PC-3 (cell line): ENCODE results near the gene PRDM11. TPM values are rescaled to one million over a fixed set of nuclear protein-coding genes. Genes with fewer than 3 reads are reported as not detected.

Experiments
- ATAC-seq: fragments of 200-7000 bp; cut with Tn5 transposase; 2 replicates; pipeline ENCODE4 v1.9.1; 2020; ENCODE audit warnings: mild to moderate bottlenecking, moderate library complexity
- BruUV-seq: library from RNA; stranded (reverse); fragments of 400-500 nt; replicated peaks from 2 replicates; lab custom pipeline; 2021; lab: Mats Ljungman, UMichigan
- CTCF ChIA-PET: fragments of 300-600 bp; sonication (Branson Sonifier 250); formaldehyde crosslinking; loops from one replicate; lab custom pipeline; 2022; ENCODE audit warnings: antibody characterized with exemption; lab: Charles Lee
- POLR2A ChIA-PET: fragments of 300-600 bp; sonication (Branson Sonifier 250); formaldehyde crosslinking; loops from one replicate; lab custom pipeline; 2022; ENCODE audit warnings: antibody characterized with exemption; ENCODE audit not compliant: unreplicated experiment; lab: Charles Lee
- DNase-seq: peaks from one replicate; pipeline ENCODE4 v3.0.0-alpha.2; 2015
- H2AFZ ChIP-seq: fragments of 300-600 bp; sonication (generic); 2 replicates; pipeline ENCODE4 v1.6.0; 2016; ENCODE audit warnings: antibody characterized with exemption, low read length
- H3F3A ChIP-seq: fragments of 300-600 bp; sonication (generic); one replicate; pipeline ENCODE4 v1.6.0; 2017; ENCODE audit warnings: antibody characterized with exemption, low read length, control low read depth, mild to moderate bottlenecking; ENCODE audit not compliant: unreplicated experiment
- H3K27ac ChIP-seq: fragments of 300-600 bp; sonication (generic); 2 replicates; pipeline ENCODE4 v1.5.1; 2016; ENCODE audit warnings: mild to moderate bottlenecking, low read length
- H3K27me3 ChIP-seq: fragments of 300-600 bp; sonication (generic); 2 replicates; pipeline ENCODE4 v1.6.1; 2016; ENCODE audit warnings: low read length, mixed read lengths
- H3K36me3 ChIP-seq: fragments of 300-600 bp; sonication (generic); 2 replicates; pipeline ENCODE4 v1.6.1; 2016; ENCODE audit warnings: low read depth, mixed run types, low read length, mixed read lengths
- H3K4me1 ChIP-seq: fragments of 300-600 bp; sonication (generic); 2 replicates; pipeline ENCODE4 v1.5.1; 2016; ENCODE audit warnings: low read length; ENCODE audit not compliant: insufficient read depth
- H3K4me2 ChIP-seq: fragments of 300-600 bp; sonication (generic); 2 replicates; pipeline ENCODE4 v1.6.0; 2016; ENCODE audit warnings: low read length
- H3K4me3 ChIP-seq: fragments of 300-600 bp; sonication (generic); 2 replicates; pipeline ENCODE4 v1.5.1; 2016; ENCODE audit warnings: mild to moderate bottlenecking, low read length, mixed read lengths
- H3K79me2 ChIP-seq: fragments of 300-600 bp; sonication (generic); 2 replicates; pipeline ENCODE4 v1.6.1; 2017; ENCODE audit warnings: low read length, mixed read lengths
- H3K9ac ChIP-seq: fragments of 300-600 bp; sonication (generic); 2 replicates; pipeline ENCODE4 v1.6.0; 2016; ENCODE audit warnings: mild to moderate bottlenecking, low read length
- H3K9me2 ChIP-seq: fragments of 300-600 bp; sonication (generic); replicated peaks from 2 replicates; pipeline ENCODE4 v1.6.1; 2016; ENCODE audit warnings: mixed run types, low read length, mixed read lengths
- H3K9me3 ChIP-seq: fragments of 300-600 bp; sonication (generic); 2 replicates; pipeline ENCODE4 v1.6.1; 2016; ENCODE audit warnings: low read length, mixed read lengths
- H4K20me1 ChIP-seq: fragments of 300-600 bp; sonication (generic); 2 replicates; pipeline ENCODE4 v1.6.1; 2016; ENCODE audit warnings: low read length, mixed read lengths
- EZH2 ChIP-seq: fragments of 300-600 bp; sonication (generic); IDR thresholded peaks from one replicate; pipeline ENCODE4 v1.6.1; 2017; ENCODE audit warnings: antibody characterized with exemption, mild to moderate bottlenecking, low read length; ENCODE audit not compliant: unreplicated experiment
- EZH2phosphoT487 ChIP-seq: fragments of 300-600 bp; sonication (generic); IDR thresholded peaks from 2 replicates; pipeline ENCODE4 v1.6.1; 2018; ENCODE audit warnings: mild to moderate bottlenecking, antibody characterized with exemption, low read length, borderline replicate concordance
- intact Hi-C: fragments of 100-400 bp; cut with micrococcal nuclease; formaldehyde crosslinking; loops from 2 replicates; pipeline ENCODE4 v1.9.0; 2023
- total RNA-seq: library from RNA; depleted of rRNA; stranded (reverse); fragments of >200 nt; gene quantifications from 2 replicates; pipeline ENCODE4 v1.2.3, GENCODE V29; 2014
- TF ChIP-seq, protein P1 (sequence below): fragments of 300-600 bp; sonication (generic); conservative IDR thresholded peaks from 2 replicates; pipeline ENCODE4 v1.5.1; 2017; ENCODE audit warnings: antibody characterized with exemption, low read depth, mild to moderate bottlenecking, low read length

Gene PRDM11
- total RNA-seq, 1 experiment from 2014 or later, result 5.0 TPM

DNA sequence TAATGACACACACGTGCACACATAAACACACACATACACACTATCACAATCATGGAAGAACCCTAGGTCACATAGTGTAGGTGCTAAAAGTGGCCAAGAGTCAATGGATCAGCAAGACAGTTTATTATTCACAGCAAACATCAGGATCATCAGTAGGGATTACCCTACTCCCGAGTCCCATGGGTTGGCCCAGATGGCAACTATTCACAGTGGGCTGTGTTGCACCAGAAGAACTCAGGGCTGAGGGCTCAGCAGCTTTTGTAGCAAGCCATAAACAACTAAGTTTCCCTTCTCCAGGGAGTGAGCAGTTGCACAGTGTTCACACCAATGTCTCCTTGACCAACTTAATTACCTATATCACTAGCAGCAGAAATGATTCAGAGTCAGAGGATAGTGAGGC is 20.8 kb downstream of the PRDM11 start:
- TF ChIP-seq, protein P1, sequence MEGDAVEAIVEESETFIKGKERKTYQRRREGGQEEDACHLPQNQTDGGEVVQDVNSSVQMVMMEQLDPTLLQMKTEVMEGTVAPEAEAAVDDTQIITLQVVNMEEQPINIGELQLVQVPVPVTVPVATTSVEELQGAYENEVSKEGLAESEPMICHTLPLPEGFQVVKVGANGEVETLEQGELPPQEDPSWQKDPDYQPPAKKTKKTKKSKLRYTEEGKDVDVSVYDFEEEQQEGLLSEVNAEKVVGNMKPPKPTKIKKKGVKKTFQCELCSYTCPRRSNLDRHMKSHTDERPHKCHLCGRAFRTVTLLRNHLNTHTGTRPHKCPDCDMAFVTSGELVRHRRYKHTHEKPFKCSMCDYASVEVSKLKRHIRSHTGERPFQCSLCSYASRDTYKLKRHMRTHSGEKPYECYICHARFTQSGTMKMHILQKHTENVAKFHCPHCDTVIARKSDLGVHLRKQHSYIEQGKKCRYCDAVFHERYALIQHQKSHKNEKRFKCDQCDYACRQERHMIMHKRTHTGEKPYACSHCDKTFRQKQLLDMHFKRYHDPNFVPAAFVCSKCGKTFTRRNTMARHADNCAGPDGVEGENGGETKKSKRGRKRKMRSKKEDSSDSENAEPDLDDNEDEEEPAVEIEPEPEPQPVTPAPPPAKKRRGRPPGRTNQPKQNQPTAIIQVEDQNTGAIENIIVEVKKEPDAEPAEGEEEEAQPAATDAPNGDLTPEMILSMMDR, result no peak
- TF ChIP-seq EZH2phosphoT487 (no peak), EZH2 (no peak)
- CTCF ChIA-PET, result no interaction called here
- DNase-seq, result no peak
- H3K9me2 ChIP-seq, result no peaks in the 10 kb centered on the region
- ATAC-seq, result no peak
- POLR2A ChIA-PET, result interaction anchor here (0.6 kb wide), 1 partner anchor 171 kb away, joined by 27 read pairs; no protein-coding TSS in a partner anchor
- no peaks in the 10 kb centered on the region for H3F3A ChIP-seq
- no peaks in the 10 kb centered on the region for H3K4me1 ChIP-seq
- intact Hi-C loops, result no loop called here
- no peak overlapping the region for H3K27ac ChIP-seq
- no peaks in the 10 kb centered on the region for H3K36me3 ChIP-seq
- H3K9ac ChIP-seq, result no peak overlapping the region
- H3K4me3 ChIP-seq, result no peak overlapping the region
- H2AFZ ChIP-seq, result no peak overlapping the region
- no peaks in the 10 kb centered on the region for H4K20me1 ChIP-seq
- H3K9me3 ChIP-seq, result no peaks in the 10 kb centered on the region
- H3K4me2 ChIP-seq, result no peak overlapping the region
- H3K27me3 ChIP-seq, result no peaks in the 10 kb centered on the region
- H3K79me2 ChIP-seq, result no peaks in the 10 kb centered on the region
- BruUV-seq, result no TSS peak

DNA sequence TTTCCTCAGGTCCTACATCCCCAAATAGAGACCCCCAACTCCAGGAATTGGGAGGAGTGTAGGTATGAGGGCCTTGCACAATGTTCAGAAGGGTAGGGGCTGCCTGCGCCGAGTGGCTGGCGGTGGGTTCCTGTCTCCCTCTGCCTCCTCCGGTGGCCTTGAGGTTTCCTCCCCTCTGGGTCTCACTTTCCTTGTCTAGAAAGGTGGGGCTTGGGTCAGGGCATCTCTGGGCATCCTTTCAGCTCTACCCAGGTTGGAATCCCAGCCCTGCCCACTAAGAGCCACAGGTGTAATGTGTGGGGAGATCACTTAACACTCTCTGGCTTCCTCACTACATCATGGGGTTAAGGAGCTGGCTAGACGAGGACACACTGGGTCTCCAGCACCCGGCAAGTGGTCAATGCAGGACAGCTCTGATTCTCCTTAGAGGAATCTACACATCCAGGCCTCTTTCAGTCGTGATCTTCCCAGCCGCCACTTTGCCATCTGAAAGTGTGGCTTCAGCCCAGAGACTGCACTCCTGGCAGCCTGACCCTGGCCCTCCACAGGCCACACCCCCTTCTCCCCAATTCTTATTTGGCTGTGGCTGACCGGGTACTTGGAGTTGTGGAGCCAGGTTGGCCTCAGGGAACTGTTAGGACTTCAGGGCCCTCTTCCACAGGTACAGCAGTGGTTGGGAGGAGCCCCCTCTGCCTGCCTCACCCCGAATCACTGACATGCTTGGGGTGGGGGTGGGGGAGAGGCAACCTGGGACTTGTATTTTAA is 22.1 kb downstream of the PRDM11 start:
- no TSS peak for BruUV-seq
- CTCF ChIA-PET, result no interaction called here
- no peak overlapping the region for H3K4me3 ChIP-seq
- no peaks in the 10 kb centered on the region for H3K4me1 ChIP-seq
- no peak for ATAC-seq
- intact Hi-C loops, result no loop called here
- H3K4me2 ChIP-seq, result no peak overlapping the region
- H3K9ac ChIP-seq, result no peak overlapping the region
- H4K20me1 ChIP-seq, result no peaks in the 10 kb centered on the region
- POLR2A ChIA-PET, result no interaction called here
- H3F3A ChIP-seq, result no peaks in the 10 kb centered on the region
- no peaks in the 10 kb centered on the region for H3K9me3 ChIP-seq
- no peak for DNase-seq
- H3K27ac ChIP-seq, result no peak overlapping the region
- no peaks in the 10 kb centered on the region for H3K36me3 ChIP-seq
- no peak for TF ChIP-seq EZH2
- TF ChIP-seq, protein P1, result no peak
- no peak for TF ChIP-seq EZH2phosphoT487
- H3K27me3 ChIP-seq, result no peaks in the 10 kb centered on the region
- no peak overlapping the region for H2AFZ ChIP-seq
- no peaks in the 10 kb centered on the region for H3K9me2 ChIP-seq
- no peaks in the 10 kb centered on the region for H3K79me2 ChIP-seq
